Cerebellar cortex (tissue), 1 donor: ENCODE data around the gene SUSD4.

Source experiments
- DNase-seq: peaks from one replicate; pipeline ENCODE4 v3.0.0-alpha.2; 2015; ENCODE audit warnings: low spot score

Gene SUSD4

DNA sequence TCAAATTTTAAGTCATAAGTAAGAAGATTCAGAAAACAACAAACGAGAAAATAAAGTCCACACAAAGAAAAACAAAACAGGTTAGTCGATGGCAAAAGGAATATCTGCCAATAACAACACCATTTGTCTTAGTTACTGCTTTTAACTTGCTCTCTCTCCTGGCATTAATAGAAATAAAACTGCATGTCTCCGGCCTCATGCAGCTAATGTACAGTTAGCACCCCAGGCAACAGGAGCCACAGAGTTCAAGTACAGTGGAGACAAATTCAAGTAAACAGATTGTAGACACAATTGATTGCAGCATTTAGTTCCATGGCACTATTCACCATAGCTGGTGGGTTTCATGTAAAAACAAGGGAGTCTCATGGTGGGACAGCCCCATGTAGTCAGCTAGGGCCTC is 33.5 kb downstream of the SUSD4 start:
- DNase-seq = no peak

DNA sequence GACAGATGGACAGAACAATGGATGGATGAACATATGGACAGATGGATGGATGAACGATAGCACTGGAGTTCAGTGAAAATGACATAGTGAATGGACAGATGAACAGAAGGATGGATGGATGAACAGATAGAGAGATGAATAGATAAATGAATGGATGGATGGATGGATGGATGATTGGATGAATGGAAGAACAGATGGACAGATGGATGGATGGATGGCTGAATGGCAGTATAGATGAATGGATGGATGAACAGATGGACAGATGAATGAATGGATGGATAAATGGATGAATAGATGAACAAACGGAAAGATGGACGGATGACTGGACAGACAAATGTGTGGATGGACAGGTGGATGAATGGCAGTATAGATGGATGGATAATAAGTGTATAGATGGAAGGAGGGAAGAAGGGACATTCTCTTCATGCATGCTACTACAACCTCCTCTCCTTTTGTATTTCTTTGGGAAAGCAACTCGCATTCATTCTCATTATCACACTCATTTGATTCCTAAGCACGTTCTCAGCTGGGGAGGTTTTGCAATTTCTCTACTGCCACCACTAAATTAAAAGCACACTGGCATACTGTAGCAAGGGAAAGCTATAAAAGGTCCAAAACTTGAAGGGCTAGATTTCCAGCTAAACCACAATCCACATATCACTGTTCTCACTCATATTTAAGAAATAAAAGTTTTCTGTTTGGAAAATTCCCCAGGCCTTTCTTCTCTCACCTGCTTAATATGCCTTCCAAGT is 34.1 kb downstream of the SUSD4 start:
- DNase-seq = no peak

GRCh38 chr1:223329252-223329651 is 34.7 kb downstream of the SUSD4 start:
- no peak for DNase-seq

- no peak for DNase-seq
Observed at GRCh38 chr1:223328566-223328965, 35.4 kb downstream of the SUSD4 start.

DNA sequence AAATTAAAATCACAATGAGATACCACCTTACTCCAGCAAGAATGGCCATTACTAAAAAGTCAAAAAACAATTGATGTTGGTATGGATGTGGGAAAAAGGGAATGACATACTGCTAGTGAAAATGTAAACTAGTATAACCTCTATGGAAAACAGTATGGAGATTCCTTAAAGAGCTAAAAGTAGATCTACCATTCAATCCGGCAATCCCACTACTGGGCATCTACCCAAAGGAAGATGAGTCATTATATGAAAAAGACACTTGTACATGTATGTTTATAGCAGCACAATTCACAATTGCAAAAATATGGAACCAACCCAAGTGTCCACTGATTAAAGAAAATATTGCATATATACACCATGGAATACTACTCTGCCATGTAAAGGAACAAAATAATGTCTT is 37.2 kb downstream of the SUSD4 start:
- no peak for DNase-seq

DNA sequence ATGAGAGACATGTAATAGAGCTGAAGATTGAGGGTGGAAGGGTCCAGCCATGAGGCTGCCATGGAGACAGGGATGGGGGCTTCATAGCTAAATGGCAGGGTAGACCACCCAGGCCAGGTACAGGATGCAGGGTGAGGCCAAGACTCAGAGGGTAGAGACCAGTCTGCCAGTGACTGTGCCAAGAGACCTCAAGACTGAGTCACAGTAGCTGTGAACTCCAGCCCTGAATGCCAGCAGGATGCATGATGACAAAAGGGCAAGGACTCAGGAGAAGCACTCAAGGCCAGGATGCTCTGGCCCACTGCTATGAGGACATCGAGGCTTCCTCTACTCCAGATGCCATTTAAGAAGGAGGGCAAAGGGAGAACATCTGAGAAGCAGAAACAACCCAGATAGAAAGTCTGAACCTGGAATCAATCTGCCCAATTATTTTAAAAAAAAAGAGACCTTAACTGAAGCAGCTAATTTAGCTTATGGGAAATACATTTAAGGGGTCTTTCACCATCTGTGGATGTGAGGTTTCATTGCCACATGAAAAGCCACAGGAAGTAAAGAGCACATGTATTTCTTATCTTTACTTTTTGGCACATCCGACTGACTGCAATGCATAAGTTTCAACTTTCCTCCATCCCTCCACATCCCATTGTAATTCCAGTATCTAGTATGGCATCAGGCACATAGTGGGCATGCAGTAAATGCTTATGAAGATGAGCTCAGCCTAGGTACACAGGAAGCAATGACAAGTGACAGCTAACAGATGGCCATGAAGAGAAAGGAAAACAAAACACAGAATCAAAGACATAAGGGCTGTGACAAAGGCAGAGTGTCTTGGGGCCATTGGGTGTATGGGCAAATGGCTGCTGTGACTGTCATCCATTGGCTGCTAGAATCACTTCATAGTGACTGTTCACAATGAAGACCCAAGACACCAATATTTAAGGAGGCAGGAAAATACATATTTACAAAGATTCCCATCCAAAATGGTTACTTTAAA is 40.2 kb downstream of the SUSD4 start:
- DNase-seq = no peak

GRCh38 chr1:223322868-223323267 is 41.1 kb downstream of the SUSD4 start:
- DNase-seq = no peak

DNA sequence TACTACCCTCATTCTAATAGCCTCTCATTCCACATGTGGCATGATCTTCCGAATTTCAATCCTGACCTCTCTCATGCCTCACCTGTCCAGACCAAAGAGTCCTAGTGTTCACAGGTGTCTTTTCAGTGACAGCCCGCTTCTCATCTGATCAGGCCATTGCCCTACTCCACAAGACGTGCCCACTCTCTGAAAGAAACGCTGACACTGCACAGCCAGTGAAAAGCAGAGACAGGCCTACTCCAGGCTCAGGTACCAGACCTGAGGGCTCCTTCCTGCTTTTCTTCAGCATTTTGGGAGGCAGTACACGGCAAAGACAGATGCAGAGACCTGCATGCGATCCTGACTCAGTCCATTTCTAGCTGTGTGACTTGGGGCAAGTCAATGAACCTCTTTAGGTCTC is 43.0 kb downstream of the SUSD4 start:
- DNase-seq = no peak

DNA sequence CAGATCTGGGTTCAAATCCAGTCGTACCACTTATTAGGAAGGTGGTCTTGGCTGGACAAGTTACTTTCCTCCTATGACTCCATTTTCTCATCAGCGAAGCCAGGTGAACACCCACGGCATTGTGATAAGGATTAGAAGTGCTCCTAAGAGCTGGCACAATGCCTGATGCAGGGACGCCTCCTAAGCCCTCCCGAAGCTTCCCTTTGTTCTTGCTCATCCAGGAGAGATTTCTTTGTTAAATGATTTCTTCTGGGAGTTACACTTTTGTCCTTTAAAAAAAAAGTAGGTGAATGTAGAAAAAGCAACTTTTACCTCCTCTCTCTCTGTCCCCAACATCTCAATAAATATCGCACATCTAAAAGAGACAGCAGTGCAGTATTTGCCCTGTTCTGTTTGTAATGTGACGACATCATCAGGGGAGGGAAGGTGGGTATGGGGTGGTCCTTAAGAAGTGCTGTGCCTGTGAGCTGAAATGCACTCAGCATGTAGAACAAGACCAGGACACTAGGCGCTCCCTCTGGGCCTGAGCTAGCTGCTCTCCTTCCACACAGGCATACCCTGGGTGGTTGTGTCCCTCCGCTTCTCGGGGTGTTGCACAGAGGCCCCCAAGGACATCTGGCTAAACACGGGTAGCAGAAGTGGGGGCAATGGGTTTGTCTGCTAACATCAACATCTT is 43.9 kb downstream of the SUSD4 start:
- DNase-seq = no peak

DNA sequence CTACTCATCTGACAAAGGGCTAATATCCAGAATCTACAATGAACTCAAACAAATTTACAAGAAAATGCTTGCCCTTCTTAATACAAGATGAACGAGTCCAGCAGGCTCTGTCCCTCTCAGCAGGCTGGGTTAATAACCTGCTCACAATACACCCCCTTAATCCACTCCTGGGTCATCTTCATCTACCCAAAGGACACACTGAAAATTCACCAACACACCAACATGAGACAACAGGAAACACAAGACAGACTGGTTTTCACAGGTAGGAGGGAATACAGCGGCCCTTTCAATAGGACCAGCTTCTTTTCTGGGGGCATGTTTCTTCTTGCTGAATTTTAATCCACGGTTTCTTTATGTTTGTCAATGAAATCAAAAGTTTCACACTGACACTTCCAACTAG is 44.6 kb downstream of the SUSD4 start:
- no peak for DNase-seq

- DNase-seq = no peak
Observed at GRCh38 chr1:223316082-223316481, 47.9 kb downstream of the SUSD4 start.

- no peak for DNase-seq
Observed at GRCh38 chr1:223315665-223316064, 48.3 kb downstream of the SUSD4 start.

GRCh38 chr1:223313415-223313754 is 50.6 kb downstream of the SUSD4 start:
- DNase-seq = no peak

GRCh38 chr1:223312705-223313414 is 51.1 kb downstream of the SUSD4 start:
- DNase-seq = no peak

DNA sequence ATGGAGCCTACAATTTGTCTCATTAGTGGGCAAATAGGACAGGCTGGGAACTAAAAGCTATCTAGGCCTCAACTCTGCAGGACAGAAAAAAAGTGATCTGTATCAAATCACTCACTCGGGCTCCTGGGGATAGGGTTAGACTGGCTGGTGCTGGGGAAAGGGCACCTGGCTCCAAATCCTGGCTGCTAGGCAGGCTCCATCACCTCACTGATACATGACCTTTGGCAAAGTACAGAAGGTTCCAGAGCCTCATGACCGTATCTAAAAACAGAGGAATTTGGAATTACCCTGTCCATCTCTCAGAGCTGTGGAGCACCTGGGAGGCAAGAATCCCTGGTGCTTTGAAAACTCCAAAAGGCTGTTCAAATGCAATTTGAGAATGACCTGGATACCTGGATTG is 51.7 kb downstream of the SUSD4 start:
- no peak for DNase-seq

DNA sequence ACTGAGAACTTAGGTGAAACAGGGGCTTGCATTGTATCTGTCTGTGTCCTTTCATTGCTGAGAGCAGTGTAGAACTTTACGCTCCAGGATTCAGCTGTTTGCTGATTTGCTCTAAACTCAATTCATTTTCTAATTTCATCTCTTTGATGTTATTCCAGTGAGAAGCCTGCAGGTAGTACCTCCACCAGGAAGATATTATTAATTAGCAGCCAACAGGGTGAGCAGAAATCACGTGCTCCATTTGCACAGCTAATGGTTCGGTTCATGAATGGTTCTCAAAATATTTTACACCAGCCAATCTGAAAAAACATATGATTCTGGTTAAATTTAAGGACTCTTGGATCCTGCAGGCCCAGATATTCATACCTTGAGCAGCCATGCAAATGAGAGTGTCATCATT is 52.1 kb downstream of the SUSD4 start:
- no peak for DNase-seq

- no peak for DNase-seq
Observed at GRCh38 chr1:223308136-223308535, 55.8 kb downstream of the SUSD4 start.

DNA sequence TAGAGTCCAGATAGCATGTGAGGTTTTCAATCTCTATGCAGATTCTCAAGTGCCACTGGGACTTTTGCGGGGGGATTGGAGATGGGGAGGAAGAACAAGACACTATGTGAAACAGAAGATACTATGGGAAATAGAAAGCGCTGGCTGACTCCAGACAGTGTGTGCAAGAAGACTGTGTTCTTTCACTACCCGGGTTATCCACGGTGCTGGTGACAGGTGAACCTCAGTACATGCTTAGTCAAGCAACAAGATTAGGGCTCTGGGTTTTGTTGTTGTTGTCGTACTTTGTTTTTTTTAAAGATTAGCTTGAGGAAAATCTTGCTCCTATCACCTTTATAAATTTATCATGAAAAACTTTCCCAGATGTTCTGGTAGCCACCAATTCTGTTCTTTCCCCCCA is 56.4 kb downstream of the SUSD4 start:
- no peak for DNase-seq

GRCh38 chr1:223304931-223305330 is 59.0 kb downstream of the SUSD4 start:
- DNase-seq = no peak

GRCh38 chr1:223301371-223301770 is 62.6 kb downstream of the SUSD4 start:
- no peak for DNase-seq

GRCh38 chr1:223299553-223299952 is 64.4 kb downstream of the SUSD4 start:
- DNase-seq = no peak

GRCh38 chr1:223298701-223299100 is 65.3 kb downstream of the SUSD4 start:
- DNase-seq = no peak
